Measurements from ENCODE around the gene RPS6KA2.

RPS6KA2 gene

DNA sequence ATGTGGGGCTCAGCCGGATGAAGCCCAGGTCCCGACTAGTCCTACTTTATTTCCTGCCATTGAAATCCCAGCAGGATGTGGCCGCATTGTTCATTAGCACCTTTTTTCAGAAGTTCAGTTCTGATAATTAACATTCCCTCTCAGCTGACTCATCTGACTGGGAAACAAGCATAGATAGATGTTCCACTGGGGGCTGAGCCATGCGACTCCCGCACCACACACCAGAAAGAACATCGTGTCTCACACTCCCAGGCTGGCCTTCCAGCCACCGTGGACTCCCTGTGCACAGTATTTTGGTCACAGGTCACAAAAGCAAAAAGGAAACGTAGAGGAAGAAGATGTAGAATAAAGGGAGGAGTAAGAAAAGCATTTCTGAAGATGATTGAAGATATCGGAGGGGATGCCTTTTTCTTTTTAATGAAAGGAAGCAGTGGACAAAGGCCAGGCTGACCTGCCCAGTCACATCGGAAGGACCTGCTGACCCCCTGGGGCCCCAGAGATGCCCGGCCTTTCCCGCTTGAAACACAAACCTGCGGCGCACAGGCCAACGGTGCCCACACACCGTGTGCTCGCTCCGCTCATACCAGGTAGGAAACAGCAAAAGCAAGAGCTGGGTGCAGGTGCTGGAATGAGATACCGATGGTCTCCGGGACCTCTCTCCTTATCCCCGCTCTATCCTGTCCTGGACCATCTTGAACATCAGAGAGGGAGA lies 11.8 kb downstream of the RPS6KA2 start:
- no peak for DNase-seq (ENCODE audit: low spot score)

- no peak for DNase-seq (ENCODE audit: low spot score)
These were observed 12.5 kb downstream of the RPS6KA2 start for GRCh38 chr6:166614589-166614988.

DNA sequence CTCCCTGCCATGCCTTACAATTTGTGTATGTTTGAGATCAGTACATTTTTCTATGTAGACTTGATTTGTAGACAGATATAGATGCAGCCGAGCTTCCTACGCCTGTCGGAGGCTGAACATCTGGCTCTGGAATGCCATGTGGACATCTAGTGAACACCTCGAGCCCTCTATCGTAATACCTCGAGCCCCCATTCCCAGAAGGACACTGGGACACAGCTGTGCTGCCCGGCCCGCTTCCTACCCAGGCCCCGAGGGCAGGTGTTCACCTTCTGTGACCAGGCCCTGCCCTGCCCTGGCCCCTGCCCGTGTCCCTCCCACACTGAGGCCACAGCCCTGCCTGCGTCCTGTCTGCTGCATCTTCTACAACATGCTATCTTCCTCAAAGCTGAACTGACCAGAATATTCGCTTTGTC lies 12.9 kb downstream of the RPS6KA2 start:
- no peak for DNase-seq (ENCODE audit: low spot score)

DNA sequence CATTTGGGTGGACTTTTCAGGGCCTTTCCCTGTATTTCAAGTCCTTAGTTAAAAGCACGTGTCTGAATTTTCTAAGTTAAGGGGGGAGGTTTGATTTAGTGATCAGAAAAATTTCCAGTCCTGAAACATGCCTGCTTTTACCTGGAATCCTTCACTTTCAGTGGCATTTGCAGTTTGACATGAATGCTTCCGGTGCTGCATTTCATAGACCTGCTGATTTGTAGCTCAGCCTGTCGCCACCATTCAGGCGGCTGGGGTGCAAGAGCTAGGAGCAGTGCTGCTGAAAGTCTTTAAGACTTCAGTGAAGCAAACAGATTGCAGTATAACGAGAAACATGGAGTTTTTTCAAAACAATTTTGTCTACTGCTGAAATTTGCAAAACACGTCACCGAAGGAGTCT lies 14.0 kb downstream of the RPS6KA2 start:
- DNase-seq (ENCODE audit: low spot score): no peak

- DNase-seq (ENCODE audit: low spot score): no peak
These were observed 14.6 kb downstream of the RPS6KA2 start for GRCh38 chr6:166612471-166612881.

GRCh38 chr6:166611631-166612030 lies 15.4 kb downstream of the RPS6KA2 start:
- no peak for DNase-seq (ENCODE audit: low spot score)

GRCh38 chr6:166610069-166610468 lies 17.0 kb downstream of the RPS6KA2 start:
- DNase-seq (ENCODE audit: low spot score): no peak

DNA sequence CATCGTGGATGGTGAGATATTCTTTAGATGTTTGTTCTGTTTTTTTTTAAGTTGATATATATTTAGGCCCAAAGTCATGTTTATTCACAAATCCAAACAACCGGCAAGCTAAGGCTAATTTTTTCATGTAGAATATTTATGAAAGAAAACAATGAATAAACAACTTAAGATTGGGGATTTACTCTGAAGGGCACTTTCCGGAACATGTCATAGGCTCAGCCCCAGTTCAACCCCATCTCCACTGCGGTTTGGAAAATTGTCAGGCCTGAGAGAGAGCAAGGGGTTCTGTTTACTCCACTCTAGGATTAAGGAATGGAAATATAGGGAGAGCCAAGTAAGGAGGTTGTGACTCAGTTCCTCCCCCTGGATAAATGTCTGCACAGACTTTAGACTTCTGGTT lies 18.3 kb downstream of the RPS6KA2 start:
- no peak for DNase-seq (ENCODE audit: low spot score)

GRCh38 chr6:166605752-166606151 lies 21.3 kb downstream of the RPS6KA2 start:
- DNase-seq (ENCODE audit: low spot score): no peak

DNA sequence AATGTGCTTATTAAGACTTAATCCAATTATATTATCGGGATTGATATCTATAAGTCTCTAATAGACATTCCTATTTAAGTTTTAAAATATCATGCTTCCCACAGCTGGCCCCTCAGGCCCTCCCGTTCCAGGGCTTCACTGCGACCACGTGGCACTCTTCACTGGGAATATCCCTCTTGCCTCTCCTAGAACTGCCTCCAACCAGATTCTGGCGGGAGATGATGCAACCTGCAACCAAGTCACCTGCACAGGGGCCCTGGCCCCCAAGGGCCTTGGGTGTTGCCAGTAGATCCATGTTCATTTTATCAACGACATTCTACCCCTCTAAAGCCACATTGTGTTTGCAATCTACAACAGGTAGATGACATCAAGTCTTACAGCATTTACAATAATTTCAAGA lies 22.1 kb downstream of the RPS6KA2 start:
- no peak for DNase-seq (ENCODE audit: low spot score)

GRCh38 chr6:166604328-166604727 lies 22.7 kb downstream of the RPS6KA2 start:
- no peak for DNase-seq (ENCODE audit: low spot score)

DNA sequence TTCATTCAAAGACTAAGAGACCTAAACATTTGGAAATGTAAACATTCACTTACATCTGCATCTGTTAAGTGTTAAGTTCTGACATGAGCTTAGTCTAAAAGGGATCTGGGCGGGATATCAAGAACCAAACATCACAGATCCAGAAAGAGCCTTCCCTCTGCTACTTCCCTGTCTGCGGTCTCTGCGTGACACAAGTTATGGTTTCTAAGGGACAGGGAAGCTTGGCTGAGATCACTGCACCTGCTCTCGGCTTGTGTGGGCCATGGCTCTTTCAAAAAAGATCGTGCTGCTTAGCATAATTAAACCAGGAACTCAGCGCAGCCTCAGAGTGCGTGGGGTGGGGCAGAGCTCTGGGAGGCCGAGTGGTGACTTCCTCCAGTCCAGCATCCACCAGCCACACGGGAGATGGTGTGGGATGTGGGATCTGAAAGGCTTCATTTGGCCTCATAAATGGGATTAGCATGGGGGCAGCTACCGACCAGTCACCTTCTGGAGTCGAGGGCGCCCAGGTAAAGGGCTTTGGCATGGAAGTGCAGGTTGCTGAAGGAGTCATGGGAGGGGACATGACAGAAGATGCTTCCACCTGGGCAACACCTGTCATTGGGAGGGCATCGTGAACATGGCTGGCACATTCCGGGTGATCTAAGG lies 23.9 kb downstream of the RPS6KA2 start:
- DNase-seq (ENCODE audit: low spot score): no peak

DNA sequence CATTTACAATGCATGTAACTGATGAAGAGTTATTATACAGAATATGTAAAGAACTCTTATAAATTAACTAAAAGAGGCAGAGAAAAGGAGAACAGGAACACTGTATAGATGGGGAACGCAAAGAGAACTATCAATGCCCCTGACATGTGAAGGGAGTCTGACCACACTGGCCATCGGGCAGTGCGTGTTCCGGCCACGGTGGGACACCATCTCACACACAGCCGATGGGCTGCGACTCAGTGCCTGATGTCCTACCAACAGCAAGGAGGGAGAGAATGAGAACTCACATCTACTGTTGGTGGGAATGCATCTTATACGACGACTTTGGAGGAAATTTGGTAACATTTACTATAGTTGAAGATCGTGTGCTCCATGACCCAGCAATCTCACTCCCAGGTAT lies 25.1 kb downstream of the RPS6KA2 start:
- no peak for DNase-seq (ENCODE audit: low spot score)

DNA sequence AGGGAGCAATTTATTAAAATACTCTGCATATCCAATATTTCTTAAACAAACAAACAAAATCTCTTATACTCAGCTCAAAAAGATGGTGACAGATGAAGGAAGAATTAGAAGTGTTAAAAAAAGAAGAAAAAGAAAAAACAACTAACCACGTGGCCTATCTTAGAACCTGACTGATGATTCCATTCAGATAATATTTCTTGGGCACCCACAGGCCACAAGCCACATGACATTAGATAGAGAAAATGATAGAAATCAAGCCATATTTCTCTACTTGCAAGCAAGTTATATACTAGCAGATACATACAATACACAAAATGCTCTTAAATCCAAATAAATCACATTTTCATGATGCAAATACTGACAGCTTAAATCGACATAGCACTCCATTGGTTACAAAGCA lies 26.1 kb downstream of the RPS6KA2 start:
- no peak for DNase-seq (ENCODE audit: low spot score)

DNA sequence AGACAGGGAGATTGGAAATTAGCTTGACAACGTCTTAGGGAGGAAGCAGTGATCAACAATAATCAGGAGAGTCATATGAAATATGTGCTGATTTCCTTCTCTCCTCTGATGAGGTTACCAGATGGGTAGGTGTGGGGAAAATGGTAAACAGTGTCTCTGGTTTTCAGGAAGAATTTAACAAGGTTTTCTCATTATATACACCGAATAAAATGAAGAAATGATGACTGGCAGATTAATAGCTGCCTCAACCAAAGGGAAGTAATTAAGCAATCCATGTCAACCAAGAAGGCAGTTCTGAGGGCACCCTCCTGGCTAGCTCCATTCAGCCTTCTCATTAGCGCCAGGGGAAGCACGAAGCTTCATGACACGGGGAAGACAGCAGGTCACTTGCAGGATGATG lies 27.8 kb downstream of the RPS6KA2 start:
- no peak for DNase-seq (ENCODE audit: low spot score)

GRCh38 chr6:166598441-166599138 lies 28.5 kb downstream of the RPS6KA2 start:
- DNase-seq (ENCODE audit: low spot score): no peak

DNA sequence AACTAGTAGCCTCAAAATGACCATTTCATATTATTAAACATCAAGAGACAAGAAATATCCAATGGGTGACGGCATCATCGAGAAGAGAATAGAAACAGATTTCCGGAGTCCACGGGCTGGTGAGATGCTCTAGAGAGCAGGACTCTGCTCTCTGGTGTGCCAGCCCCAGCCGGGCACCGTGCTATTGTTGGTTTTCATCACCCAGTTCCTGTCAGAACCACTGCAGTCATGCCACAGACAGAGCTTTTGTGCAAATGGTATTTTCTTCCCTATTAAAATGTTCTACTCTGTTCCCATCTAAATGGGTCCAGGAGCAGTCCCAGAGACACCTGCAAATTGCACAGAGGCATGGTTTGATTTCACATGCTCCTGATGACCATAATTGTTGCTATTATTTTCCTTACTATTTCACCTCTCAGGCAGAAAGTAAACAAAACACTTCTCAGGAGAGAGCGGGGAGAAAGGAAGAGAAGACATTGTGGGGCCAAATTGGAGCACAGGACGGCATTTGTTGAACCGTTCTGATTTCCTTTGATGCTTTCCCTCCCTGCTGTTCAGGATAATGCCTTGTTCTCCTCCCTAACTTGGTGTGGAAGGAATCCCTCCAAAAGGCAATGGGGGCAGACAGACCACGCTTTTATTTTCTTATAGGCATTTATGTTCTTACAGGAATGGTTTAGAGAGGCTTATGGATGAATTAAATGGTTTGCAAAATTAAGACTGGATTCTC lies 29.2 kb downstream of the RPS6KA2 start:
- DNase-seq (ENCODE audit: low spot score): no peak

- no peak for DNase-seq (ENCODE audit: low spot score)
These were observed 30.1 kb downstream of the RPS6KA2 start for GRCh38 chr6:166596776-166597507.

- no peak for DNase-seq (ENCODE audit: low spot score)
These were observed 31.1 kb downstream of the RPS6KA2 start for GRCh38 chr6:166595949-166596348.

- no peak for DNase-seq (ENCODE audit: low spot score)
These were observed 31.8 kb downstream of the RPS6KA2 start for GRCh38 chr6:166595061-166595780.

DNA sequence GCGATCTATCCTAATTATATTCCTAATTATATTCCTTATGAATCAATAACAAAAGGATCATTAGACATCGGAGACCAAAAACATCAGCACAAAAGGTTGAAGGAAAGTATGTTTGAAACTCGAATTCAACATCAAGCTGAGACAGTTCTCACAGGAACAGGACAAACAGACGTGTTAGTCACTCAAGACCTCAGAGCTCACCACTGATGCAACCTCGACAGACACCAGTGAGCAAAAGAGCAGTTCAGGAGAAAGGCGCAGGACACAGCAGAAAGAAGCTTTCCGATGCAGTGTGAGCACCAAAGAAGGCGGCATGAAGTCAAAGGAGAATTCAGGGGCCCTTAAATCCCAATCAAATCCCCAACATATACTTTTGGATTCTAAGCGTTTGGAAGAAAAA lies 34.2 kb downstream of the RPS6KA2 start:
- DNase-seq (ENCODE audit: low spot score): no peak
